HepG2 (cell line): ENCODE results near the gene PCBP1. TPM values are rescaled to one million over a fixed set of nuclear protein-coding genes. Genes with fewer than 3 reads are reported as not detected.

Source experiments
- CBX5 ChIP-seq: sonication (generic); formaldehyde crosslinking; IDR thresholded peaks from 2 replicates; pipeline ENCODE4 v1.4.0; 2020; ENCODE audit warnings: missing genetic modification reagents, borderline replicate concordance
- CREM ChIP-seq, 2 experiments: sonication (generic) in 1 of 2; formaldehyde crosslinking in 1 of 2; IDR thresholded peaks; 2 replicates each; pipeline versions ENCODE4 v1.4.0 to v1.6.1; 2016 to 2020; ENCODE audit warnings: antibody characterized with exemption in 1 of 2, mild to moderate bottlenecking in 1 of 2, missing genetic modification reagents in 1 of 2
- EHMT2 ChIP-seq: fragments of 200-600 bp; sonication (generic); IDR thresholded peaks from 2 replicates; pipeline ENCODE4 v1.7.0; 2017; ENCODE audit warnings: antibody characterized with exemption, low read depth, low read length, borderline replicate concordance
- FOSL2 ChIP-seq: sonication (generic); formaldehyde crosslinking; IDR thresholded peaks from 2 replicates; pipeline ENCODE4 v1.4.0; 2020; ENCODE audit warnings: missing genetic modification reagents
- GATAD2A ChIP-seq: IDR thresholded peaks from 2 replicates; pipeline ENCODE4 v1.6.1; 2016
- HHEX ChIP-seq: IDR thresholded peaks from 2 replicates; pipeline ENCODE4 v1.6.1; 2016; ENCODE audit warnings: control low read depth
- IKZF4 ChIP-seq: sonication (generic); formaldehyde crosslinking; IDR thresholded peaks from 2 replicates; pipeline ENCODE4 v1.5.1; 2020; ENCODE audit warnings: borderline replicate concordance, mild to moderate bottlenecking, low read depth, missing genetic modification reagents; ENCODE audit errors: not compliant biosample characterization
- MIER2 ChIP-seq: IDR thresholded peaks from 2 replicates; pipeline ENCODE4 v1.6.1; 2016; ENCODE audit warnings: missing biosample characterization, missing genetic modification reagents
- NCOA5 ChIP-seq: sonication (generic); formaldehyde crosslinking; IDR thresholded peaks from 2 replicates; pipeline ENCODE4 v1.4.0; 2020; ENCODE audit warnings: missing genetic modification reagents
- NKX3-1 ChIP-seq: sonication (generic); formaldehyde crosslinking; IDR thresholded peaks from 2 replicates; pipeline ENCODE4 v1.5.0; 2020; ENCODE audit warnings: missing genetic modification reagents
- PHF8 ChIP-seq: sonication (generic); formaldehyde crosslinking; IDR thresholded peaks from 2 replicates; pipeline ENCODE4 v1.5.0; 2020; ENCODE audit warnings: missing genetic modification reagents
- SIN3B ChIP-seq: fragments of 150-350 bp; IDR thresholded peaks from 2 replicates; pipeline ENCODE4 v1.6.1; 2014; ENCODE audit warnings: low read length
- SMARCC2 ChIP-seq: fragments of 450-650 bp; IDR thresholded peaks from 2 replicates; pipeline ENCODE4 v1.6.1; 2017; ENCODE audit warnings: antibody characterized with exemption, mild to moderate bottlenecking
- THYN1 ChIP-seq: sonication (generic); formaldehyde crosslinking; IDR thresholded peaks from 2 replicates; pipeline ENCODE4 v1.8.1; 2023; ENCODE audit warnings: low read depth, mild to moderate bottlenecking, moderate library complexity, missing genetic modification reagents, borderline replicate concordance
- TOPORS ChIP-seq: sonication (generic); formaldehyde crosslinking; IDR thresholded peaks from 2 replicates; pipeline ENCODE4 v1.8.0; 2023; ENCODE audit warnings: mild to moderate bottlenecking, missing genetic modification reagents
- ZNF235 ChIP-seq: sonication (generic); formaldehyde crosslinking; IDR thresholded peaks from 2 replicates; pipeline ENCODE4 v1.8.1; 2023; ENCODE audit warnings: mild to moderate bottlenecking, missing genetic modification reagents, borderline replicate concordance
- ZNF446 ChIP-seq: sonication (generic); formaldehyde crosslinking; IDR thresholded peaks from 2 replicates; pipeline ENCODE4 v1.5.0; 2020; ENCODE audit warnings: mild to moderate bottlenecking, missing genetic modification reagents
- ZNF547 ChIP-seq: sonication (generic); formaldehyde crosslinking; IDR thresholded peaks from 2 replicates; pipeline ENCODE4 v1.5.1; 2020; ENCODE audit warnings: mild to moderate bottlenecking, missing genetic modification reagents
- ZNF75D ChIP-seq: sonication (generic); formaldehyde crosslinking; IDR thresholded peaks from 2 replicates; pipeline ENCODE4 v1.8.1; 2023; ENCODE audit warnings: missing genetic modification reagents, mild to moderate bottlenecking, borderline replicate concordance
- ZNF792 ChIP-seq: IDR thresholded peaks from 2 replicates; pipeline ENCODE4 v1.6.1; 2016
- ZSCAN30 ChIP-seq: sonication (generic); formaldehyde crosslinking; IDR thresholded peaks from 2 replicates; pipeline ENCODE4 v1.5.0; 2020; ENCODE audit warnings: mild to moderate bottlenecking, missing genetic modification reagents
- polyA plus RNA-seq, 8 experiments: library from polyadenylated mRNA; depleted of rRNA in 3 of 8; stranded (reverse) in 7 of 8; unstranded in 1 of 8; fragments of >200 nt; fragmentation: Illumina TruSeq in 4 of 8; extraction: Trizol in 4 of 8; gene quantifications; 2 replicates each; pipeline versions ENCODE4 v1.2.1 to v1.2.3, GENCODE V29; 2011 to 2016; ENCODE audit warnings: low read depth in 4 of 8, missing spikeins in 1 of 8, mixed read lengths in 1 of 8; ENCODE audit not compliant: insufficient read depth in 1 of 8
- total RNA-seq, 5 experiments: library from RNA; depleted of rRNA; stranded (reverse); fragments of >200 nt; fragmentation: Illumina TruSeq; extraction: Trizol; gene quantifications; 2 replicates each; pipeline ENCODE4 v1.2.3, GENCODE V29; 2016; ENCODE audit warnings: low read depth in 1 of 5
- TF ChIP-seq, protein P1 (sequence below): IDR thresholded peaks from 2 replicates; pipeline ENCODE4 v1.4.0; 2020; ENCODE audit warnings: mild to moderate bottlenecking, missing genetic modification reagents
- TF ChIP-seq, protein P2 (sequence below): conservative IDR thresholded peaks from 2 replicates; pipeline ENCODE4 v1.6.1; 2018; ENCODE audit warnings: missing genetic modification reagents
- TF ChIP-seq, protein P3 (sequence below): sonication (generic); formaldehyde crosslinking; IDR thresholded peaks from 2 replicates; pipeline ENCODE4 v1.5.0; 2020; ENCODE audit warnings: mild to moderate bottlenecking, low read depth, missing genetic modification reagents, borderline replicate concordance
- TF ChIP-seq, protein P4 (sequence below): sonication (generic); formaldehyde crosslinking; IDR thresholded peaks from 2 replicates; pipeline ENCODE4 v1.5.0; 2020; ENCODE audit warnings: mild to moderate bottlenecking, missing genetic modification reagents

Gene PCBP1
- total and polyA plus RNA-seq, 2 of the 13 experiments (the other 11 are each of a cell fraction or from before 2014, with no cell fraction given): 32.0 to 137 TPM

DNA sequence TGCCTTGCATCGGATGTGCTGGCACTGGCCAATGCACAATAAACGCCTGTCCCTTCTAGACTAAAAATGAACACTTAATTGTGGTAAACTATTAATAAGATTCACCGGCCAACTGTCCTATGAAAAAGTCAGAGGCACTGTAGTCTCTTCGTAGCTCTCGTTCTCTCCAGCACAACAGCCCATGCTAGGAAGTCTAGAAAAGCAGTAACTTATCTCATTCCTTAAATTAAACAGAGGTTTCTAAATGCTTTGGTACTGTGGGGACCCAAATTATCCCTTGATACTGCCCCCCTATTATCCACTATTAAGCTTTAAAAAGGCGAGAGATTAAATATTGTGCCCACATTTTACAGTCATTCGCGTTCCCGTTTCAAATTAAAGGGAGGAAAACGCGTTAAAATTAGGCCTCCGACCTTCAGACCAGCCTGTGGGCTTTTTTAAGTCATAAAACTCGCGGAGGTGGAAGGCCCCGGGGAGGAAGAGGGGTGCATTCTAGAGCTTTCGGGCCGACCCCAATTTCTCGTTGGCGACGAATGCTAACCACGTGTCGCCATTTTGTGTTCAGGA, 1.5 kb upstream of the PCBP1 start (continued):
- TF ChIP-seq ZNF235 (CRISPR knock-in tag) (0 out of 2 replicates have a peak, but pooled peaks have one; percentile 10), FOSL2 (no peak), SIN3B (no peak), ZNF792 (CRISPR knock-in tag) (no peak), CREM (IDR thresholded peaks at IDR 0.05) (no peak), CREM (CRISPR knock-in tag; IDR thresholded peaks at IDR 0.05) (no peak), SMARCC2 (no peak), ZSCAN30 (CRISPR knock-in tag) (no peak), ZNF547 (no peak), THYN1 (CRISPR knock-in tag) (peak; percentile 64; the same call in 1 of the 2 replicates), MIER2 (CRISPR knock-in tag) (no peak), IKZF4 (CRISPR knock-in tag) (no peak), ZNF446 (CRISPR knock-in tag) (no peak; the same call in 1 of the 2 replicates), HHEX (CRISPR knock-in tag) (no peak), CBX5 (CRISPR knock-in tag) (no peak), EHMT2 (peak; percentile 76), GATAD2A (CRISPR knock-in tag) (no peak), NCOA5 (CRISPR knock-in tag) (no peak), NKX3-1 (CRISPR knock-in tag) (no peak; the same call in 1 of the 2 replicates), PHF8 (no peak), ZNF75D (CRISPR knock-in tag) (no peak), TOPORS (CRISPR knock-in tag) (no peak; the same call in 1 of the 2 replicates)
- TF ChIP-seq, protein P1, sequence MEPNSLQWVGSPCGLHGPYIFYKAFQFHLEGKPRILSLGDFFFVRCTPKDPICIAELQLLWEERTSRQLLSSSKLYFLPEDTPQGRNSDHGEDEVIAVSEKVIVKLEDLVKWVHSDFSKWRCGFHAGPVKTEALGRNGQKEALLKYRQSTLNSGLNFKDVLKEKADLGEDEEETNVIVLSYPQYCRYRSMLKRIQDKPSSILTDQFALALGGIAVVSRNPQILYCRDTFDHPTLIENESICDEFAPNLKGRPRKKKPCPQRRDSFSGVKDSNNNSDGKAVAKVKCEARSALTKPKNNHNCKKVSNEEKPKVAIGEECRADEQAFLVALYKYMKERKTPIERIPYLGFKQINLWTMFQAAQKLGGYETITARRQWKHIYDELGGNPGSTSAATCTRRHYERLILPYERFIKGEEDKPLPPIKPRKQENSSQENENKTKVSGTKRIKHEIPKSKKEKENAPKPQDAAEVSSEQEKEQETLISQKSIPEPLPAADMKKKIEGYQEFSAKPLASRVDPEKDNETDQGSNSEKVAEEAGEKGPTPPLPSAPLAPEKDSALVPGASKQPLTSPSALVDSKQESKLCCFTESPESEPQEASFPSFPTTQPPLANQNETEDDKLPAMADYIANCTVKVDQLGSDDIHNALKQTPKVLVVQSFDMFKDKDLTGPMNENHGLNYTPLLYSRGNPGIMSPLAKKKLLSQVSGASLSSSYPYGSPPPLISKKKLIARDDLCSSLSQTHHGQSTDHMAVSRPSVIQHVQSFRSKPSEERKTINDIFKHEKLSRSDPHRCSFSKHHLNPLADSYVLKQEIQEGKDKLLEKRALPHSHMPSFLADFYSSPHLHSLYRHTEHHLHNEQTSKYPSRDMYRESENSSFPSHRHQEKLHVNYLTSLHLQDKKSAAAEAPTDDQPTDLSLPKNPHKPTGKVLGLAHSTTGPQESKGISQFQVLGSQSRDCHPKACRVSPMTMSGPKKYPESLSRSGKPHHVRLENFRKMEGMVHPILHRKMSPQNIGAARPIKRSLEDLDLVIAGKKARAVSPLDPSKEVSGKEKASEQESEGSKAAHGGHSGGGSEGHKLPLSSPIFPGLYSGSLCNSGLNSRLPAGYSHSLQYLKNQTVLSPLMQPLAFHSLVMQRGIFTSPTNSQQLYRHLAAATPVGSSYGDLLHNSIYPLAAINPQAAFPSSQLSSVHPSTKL (CRISPR knock-in tag): no peak
- TF ChIP-seq, protein P2, sequence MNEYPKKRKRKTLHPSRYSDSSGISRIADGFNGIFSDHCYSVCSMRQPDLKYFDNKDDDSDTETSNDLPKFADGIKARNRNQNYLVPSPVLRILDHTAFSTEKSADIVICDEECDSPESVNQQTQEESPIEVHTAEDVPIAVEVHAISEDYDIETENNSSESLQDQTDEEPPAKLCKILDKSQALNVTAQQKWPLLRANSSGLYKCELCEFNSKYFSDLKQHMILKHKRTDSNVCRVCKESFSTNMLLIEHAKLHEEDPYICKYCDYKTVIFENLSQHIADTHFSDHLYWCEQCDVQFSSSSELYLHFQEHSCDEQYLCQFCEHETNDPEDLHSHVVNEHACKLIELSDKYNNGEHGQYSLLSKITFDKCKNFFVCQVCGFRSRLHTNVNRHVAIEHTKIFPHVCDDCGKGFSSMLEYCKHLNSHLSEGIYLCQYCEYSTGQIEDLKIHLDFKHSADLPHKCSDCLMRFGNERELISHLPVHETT (CRISPR knock-in tag): no peak
- TF ChIP-seq, protein P3, sequence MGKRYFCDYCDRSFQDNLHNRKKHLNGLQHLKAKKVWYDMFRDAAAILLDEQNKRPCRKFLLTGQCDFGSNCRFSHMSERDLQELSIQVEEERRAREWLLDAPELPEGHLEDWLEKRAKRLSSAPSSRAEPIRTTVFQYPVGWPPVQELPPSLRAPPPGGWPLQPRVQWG: no peak
- TF ChIP-seq, protein P4, sequence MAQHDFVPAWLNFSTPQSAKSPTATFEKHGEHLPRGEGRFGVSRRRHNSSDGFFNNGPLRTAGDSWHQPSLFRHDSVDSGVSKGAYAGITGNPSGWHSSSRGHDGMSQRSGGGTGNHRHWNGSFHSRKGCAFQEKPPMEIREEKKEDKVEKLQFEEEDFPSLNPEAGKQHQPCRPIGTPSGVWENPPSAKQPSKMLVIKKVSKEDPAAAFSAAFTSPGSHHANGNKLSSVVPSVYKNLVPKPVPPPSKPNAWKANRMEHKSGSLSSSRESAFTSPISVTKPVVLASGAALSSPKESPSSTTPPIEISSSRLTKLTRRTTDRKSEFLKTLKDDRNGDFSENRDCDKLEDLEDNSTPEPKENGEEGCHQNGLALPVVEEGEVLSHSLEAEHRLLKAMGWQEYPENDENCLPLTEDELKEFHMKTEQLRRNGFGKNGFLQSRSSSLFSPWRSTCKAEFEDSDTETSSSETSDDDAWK (CRISPR knock-in tag): no peak
